HG02678 (cell line): Measurements from ENCODE around the gene ZHX3.

Experiments
- ATAC-seq: cut with Tn5 transposase; IDR thresholded peaks from one replicate; pipeline ENCODE4 v1.9.1; 2021; ENCODE audit warnings: mild to moderate bottlenecking, moderate library complexity; ENCODE audit not compliant: unreplicated experiment

Gene ZHX3

GRCh38 chr20:41304424-41305079, 13.0 kb downstream of the ZHX3 start:
- no peak for ATAC-seq

DNA sequence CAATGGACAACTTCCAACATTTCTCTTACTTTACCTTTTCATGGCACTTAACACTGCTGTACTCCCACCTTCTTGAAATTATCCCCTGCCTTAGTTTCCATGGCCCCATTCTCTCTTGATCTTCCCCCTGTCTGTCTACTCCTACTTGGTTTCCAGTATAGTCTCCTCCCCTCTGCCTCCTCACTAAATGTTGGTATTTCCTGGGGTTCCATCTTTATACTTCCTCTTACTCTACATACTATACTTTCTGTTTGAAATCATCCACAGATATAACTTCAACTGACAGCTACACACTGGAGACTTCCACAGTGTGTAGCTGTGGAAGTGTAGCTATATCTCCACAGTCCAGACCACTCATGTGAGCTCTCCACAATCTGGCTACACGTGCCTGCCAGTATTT, 13.5 kb downstream of the ZHX3 start:
- no peak for ATAC-seq

- ATAC-seq: no peak
Measured at GRCh38 chr20:41300886-41301285, 16.6 kb downstream of the ZHX3 start.

DNA sequence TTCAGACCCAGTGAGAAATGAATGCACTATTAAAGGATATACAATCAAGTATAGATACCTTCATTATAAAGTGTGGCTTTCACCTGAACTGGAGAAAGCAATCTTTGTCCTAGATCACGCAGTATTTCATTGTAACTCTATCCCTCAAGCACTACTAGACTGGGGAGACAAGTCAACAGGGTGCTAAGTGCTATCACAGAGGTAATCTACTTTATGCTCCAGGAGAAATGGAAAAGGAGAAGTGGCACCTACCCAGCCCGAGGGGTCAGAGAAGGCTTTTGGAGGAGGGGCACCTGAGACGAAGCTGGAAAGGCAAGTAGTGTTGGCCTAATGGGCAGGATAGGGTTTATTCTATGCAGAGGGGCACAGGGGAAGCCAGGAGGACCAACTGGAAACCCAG, 17.1 kb downstream of the ZHX3 start:
- ATAC-seq: no peak

- ATAC-seq: no peak
Measured at GRCh38 chr20:41299899-41300298, 17.6 kb downstream of the ZHX3 start.

DNA sequence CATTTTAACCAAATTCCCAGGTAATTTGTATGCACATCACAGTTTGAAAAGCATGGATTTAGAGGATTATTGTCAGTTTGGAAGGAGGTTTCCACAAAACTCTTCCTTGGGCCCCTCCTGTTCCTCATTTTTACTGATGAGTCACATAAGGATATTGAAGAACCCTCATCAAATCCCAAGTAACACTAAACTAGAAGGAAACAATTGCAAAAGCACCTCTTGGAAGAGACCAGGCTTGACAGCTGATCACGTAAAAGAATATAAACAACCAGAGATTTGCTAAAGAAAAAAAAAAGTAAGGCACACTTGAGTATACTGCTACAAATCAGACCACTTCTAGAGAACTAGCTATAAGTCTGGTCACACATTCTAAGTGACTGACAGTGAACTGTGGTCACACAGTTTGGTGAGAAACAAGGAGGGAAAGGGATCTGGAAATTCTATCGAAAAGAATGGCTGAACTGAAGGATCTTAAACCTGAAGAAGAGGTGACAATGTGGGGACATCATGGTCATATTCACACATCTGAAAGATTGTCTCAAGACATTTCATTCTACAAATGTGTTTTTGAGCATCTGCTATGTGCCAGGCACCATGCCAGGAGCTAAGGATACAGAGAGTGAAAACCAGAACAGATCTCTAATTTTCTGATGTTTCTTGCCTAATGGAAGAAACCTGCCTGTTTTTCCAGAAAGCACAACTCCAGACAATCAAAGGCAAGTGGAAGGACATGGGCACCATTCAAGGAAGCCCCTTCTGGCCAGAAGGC, 24.1 kb downstream of the ZHX3 start:
- ATAC-seq: no peak

GRCh38 chr20:41290804-41291389, 26.6 kb downstream of the ZHX3 start:
- no peak for ATAC-seq

DNA sequence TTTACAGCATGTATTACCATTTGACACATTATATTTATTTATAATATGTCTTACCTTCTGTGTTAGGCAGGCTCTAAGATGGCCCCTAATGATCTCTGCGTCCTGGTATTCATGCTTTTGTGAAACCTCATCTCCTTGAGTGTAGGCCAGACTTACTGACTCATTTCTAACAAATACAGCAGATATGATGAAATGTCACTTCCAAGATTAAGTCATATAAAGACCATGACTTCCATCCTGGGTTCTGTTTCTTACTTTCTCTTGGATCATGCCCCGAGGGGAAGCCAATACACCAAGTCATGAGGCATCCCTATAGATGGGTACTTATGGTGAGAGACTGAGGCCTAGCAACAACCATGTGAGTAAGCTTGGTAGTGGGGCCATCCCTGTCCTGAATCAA, 30.2 kb downstream of the ZHX3 start:
- ATAC-seq: no peak

DNA sequence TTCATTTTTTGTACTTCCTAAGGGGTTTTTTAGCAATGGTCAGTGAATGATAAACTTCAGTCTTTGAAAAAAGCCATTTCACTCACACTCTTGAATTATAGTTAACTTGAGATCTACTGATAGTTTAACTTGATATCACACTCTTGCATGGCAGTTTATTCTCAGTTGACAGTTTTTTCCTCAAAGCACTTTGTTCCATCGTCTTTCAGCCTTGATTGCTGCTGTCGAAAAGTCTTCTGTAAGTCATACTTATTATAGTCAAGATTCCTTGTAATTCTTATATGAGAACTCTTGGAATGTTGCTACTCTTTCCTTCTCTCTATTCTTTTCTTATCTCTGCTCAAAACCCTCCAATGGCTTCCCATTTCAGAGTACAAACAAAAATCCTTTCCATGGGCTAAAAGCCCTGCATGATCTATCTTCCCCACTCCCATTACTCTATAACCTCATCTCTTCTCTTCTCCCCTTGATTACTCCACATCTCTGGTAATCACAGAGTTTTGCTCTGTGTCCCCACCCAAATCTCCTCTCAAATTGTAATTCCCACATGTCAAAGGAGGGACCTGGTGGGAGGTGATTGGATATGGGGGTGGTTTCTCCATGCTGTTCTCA, 31.2 kb downstream of the ZHX3 start:
- no peak for ATAC-seq

DNA sequence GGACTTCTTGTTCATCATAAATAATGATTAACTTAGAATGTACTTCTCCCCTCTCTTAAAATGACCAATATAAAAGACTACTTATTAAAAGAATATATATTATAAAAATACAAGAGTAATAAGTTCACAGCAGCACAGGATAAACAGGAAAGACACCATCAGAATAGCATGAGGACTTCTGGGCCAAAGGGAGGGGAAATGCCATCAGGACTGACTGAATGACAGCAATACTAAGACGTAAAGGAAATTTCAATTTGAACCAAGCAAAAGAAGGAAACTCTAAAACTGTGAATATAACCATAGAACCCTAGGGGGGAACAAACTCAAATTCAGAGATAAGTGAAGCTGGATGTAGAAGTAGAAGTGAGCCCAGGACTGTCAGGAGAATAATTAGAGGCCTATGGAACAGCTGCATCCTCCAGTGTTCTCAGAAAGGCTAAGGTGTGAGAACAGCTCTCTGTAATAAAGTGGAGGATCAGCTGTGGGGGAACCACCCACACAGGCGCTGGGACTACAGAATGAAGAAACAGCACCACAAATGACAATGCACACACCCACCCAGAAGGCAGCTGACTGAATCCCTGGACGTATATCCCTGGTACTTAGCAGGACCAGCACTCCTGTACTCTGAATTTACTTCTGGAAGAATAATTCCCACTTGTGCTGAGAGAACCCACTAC, 37.8 kb downstream of the ZHX3 start:
- ATAC-seq: no peak

- ATAC-seq: no peak
Measured at GRCh38 chr20:41278936-41279335, 38.6 kb downstream of the ZHX3 start.

DNA sequence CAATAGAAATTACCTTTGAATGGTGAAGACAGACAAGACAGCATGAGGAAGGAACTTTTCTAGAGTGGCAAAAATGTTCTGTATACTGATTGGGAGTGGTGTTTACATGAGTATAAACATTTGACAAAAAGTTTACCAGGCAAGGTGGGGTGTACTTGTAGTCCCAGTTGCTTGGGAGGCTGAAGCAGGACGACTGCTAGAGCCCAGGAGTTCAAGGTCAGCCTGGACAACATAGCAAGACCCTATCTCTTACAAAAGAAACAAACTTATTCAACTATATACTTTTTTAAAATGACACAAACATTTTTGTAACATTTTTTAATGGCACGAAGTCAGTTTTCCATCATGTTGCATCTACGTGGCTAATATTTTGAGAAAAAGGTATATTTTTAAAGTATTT, 40.5 kb downstream of the ZHX3 start:
- ATAC-seq: no peak

- no peak for ATAC-seq
Measured at GRCh38 chr20:41276317-41276751, 41.2 kb downstream of the ZHX3 start.

- ATAC-seq: no peak
Measured at GRCh38 chr20:41275301-41275731, 42.2 kb downstream of the ZHX3 start.

DNA sequence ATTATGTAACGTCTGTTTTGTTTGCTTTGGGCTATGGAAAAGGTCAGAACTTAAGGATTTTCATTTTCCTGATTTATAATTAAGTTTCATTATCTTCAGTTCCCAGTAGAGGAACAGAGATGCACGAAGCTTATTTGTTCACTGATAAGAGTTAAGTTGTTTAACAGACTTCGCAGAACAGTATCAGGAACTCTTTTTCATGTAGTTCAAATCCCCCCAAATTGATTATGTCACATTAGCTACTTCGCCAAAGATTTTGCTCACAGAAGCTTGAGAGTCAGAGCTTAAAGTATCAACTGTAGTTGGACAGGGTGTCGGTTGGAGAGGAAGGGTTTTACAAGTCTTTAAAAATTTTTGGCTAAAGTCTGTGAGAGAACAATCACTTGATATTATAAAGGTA, 43.4 kb downstream of the ZHX3 start:
- ATAC-seq: no peak

GRCh38 chr20:41273445-41273844, 44.1 kb downstream of the ZHX3 start:
- ATAC-seq: no peak

- no peak for ATAC-seq
Measured at GRCh38 chr20:41272339-41272738, 45.2 kb downstream of the ZHX3 start.

- no peak for ATAC-seq
Measured at GRCh38 chr20:41268917-41269652, 48.4 kb downstream of the ZHX3 start.

- ATAC-seq: no peak
Measured at GRCh38 chr20:41268402-41268801, 49.1 kb downstream of the ZHX3 start.

DNA sequence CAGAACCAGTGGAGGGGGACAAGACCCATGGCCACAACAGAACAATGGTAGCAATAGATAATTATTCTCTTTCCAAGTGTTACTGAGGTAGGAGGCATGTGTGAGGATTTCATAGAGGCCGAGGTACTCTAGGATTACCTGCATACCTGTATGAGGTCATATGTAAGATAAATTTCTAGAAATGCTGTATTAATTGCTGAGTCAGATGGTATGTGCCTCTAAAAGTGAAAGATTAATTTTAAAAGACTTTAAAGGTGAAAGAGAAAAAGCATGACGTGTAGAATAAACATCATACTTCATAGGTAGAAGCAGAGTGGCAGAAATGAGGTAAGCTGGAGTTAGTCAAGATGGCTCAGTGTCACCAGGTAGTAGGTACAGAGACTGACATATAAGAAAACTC, 51.6 kb downstream of the ZHX3 start:
- no peak for ATAC-seq

DNA sequence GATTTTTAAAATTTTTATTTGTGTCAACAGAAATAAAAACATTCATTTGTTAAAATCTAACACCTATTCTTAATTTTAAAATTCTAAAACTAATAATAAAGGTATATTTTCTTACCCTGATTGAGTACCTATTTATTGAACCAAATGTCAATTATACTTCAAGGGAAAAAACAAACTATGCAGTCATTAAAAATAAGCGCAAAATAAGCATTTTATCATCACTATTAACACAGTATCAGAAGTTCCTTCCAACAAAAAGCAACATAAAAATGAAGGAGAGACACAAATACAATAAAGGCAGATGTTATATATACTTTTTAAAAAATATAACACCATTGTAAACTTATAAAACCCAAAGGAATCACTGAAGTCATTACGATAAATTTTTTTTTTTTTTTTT, 52.7 kb downstream of the ZHX3 start:
- no peak for ATAC-seq
